ENCODE data around the gene PTHLH. TPM values are rescaled to one million over a fixed set of nuclear protein-coding genes. Genes with fewer than 3 reads are reported as not detected.

Gene PTHLH
- not detected in 2 replicates for total RNA-seq

DNA sequence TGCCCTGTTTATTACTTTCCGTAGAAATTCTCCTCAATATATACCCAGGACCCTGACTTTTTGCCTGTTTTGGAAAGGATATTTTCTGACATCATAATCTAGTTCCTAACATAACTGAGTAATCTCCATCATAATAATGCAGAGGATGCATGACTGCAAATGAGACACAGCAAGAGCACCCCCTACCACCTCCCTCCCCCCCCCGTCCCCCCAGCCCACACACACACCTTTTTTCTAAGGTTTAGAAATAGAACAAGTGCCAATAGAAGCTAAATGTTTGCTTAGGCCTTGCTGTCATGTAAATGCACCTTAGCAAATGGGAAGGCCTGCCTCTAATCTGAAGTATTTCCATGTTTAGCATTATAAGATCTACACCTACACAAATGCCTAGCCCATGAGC, at the start of gene PTHLH:
TSS of gene PTHLH (minus strand) at position 13 of the 400 bp plus-strand sequence. CDS start 3,239 bp downstream, outside the sequence.
- ChIA-PET CTCF (no interaction called here), POLR2A (no interaction called here)
- DNase-seq (no peak), ATAC-seq (ENCODE audit: low read depth) (no peak)
- peaks cover 64% of the 10 kb centered on the region for H3K27me3 Mint-ChIP-seq
- H3K27ac Mint-ChIP-seq: no peak within 1 kb of the TSS
- intact Hi-C loops (cut with micrococcal nuclease): no loop called here
- H3K4me1 Mint-ChIP-seq: peaks cover 24% of the 10 kb centered on the region
- no peaks in the 10 kb centered on the region for H3K36me3 Mint-ChIP-seq (ENCODE audit: low read depth)
- TF ChIP-seq, protein P1, sequence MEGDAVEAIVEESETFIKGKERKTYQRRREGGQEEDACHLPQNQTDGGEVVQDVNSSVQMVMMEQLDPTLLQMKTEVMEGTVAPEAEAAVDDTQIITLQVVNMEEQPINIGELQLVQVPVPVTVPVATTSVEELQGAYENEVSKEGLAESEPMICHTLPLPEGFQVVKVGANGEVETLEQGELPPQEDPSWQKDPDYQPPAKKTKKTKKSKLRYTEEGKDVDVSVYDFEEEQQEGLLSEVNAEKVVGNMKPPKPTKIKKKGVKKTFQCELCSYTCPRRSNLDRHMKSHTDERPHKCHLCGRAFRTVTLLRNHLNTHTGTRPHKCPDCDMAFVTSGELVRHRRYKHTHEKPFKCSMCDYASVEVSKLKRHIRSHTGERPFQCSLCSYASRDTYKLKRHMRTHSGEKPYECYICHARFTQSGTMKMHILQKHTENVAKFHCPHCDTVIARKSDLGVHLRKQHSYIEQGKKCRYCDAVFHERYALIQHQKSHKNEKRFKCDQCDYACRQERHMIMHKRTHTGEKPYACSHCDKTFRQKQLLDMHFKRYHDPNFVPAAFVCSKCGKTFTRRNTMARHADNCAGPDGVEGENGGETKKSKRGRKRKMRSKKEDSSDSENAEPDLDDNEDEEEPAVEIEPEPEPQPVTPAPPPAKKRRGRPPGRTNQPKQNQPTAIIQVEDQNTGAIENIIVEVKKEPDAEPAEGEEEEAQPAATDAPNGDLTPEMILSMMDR (IDR thresholded peaks at IDR 0.05): no peak
- no peaks in the 10 kb centered on the region for H3K9me3 Mint-ChIP-seq
- H3K4me3 Mint-ChIP-seq: no peak within 1 kb of the TSS

DNA sequence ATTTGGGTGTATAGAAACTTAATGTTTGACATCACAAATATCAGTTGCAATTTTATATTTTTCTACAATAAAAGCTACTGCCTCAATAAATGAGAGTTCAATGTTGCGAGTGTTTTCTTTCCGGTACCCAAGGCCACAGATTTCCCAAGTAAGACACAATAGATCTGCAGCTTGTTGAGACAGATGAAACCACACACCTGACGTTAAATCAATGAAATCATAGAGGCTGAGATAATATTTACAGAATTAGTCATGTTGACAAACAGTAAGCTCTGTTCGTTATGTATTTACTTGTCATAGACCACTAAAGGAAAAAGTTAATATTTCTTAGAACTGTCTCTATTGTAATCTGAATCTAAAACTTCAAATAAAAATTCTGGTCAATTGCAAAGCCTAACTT, 49.2 kb upstream of the PTHLH start:
- Mint-ChIP-seq H3K4me3 (no peak overlapping the region), H3K9me3 (no peaks in the 10 kb centered on the region), H3K36me3 (ENCODE audit: low read depth) (no peaks in the 10 kb centered on the region), H3K27ac (no peak overlapping the region), H3K4me1 (no peaks in the 10 kb centered on the region), H3K27me3 (peaks cover 6% of the 10 kb centered on the region)
- ATAC-seq (ENCODE audit: low read depth) (no peak), DNase-seq (no peak)
- intact Hi-C loops (cut with micrococcal nuclease): no loop called here
- CTCF ChIA-PET: no interaction called here
- POLR2A ChIA-PET: no interaction called here
- TF ChIP-seq, protein P1 (IDR thresholded peaks at IDR 0.05): no peak

DNA sequence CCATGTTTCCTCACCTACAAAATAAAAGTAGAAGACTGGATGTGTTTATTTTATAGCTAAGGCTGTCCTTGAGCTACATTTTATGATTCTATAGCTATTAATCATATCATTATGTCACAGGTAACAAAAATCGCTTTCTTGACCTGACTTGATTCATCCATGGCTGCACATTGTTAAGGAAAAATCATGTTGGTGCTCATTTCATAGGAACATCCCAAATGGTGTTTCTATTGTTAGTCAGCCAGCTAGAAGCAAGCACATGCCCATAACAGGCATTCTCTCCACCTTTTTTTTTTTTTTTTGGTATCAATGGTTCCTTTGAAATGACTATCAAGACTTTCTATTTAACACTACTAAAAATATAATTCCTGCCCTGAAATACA, 45.3 kb upstream of the PTHLH start:
- ATAC-seq (ENCODE audit: low read depth): no peak
- no peaks in the 10 kb centered on the region for H3K4me1 Mint-ChIP-seq
- peaks cover 2% of the 10 kb centered on the region for H3K27me3 Mint-ChIP-seq
- POLR2A ChIA-PET: no interaction called here
- no peak overlapping the region for H3K27ac Mint-ChIP-seq
- H3K36me3 Mint-ChIP-seq (ENCODE audit: low read depth): no peaks in the 10 kb centered on the region
- CTCF ChIA-PET: no interaction called here
- no peaks in the 10 kb centered on the region for H3K9me3 Mint-ChIP-seq
- TF ChIP-seq, protein P1 (IDR thresholded peaks at IDR 0.05): no peak
- no peak for DNase-seq
- intact Hi-C loops (cut with micrococcal nuclease): no loop called here
- no peak overlapping the region for H3K4me3 Mint-ChIP-seq

DNA sequence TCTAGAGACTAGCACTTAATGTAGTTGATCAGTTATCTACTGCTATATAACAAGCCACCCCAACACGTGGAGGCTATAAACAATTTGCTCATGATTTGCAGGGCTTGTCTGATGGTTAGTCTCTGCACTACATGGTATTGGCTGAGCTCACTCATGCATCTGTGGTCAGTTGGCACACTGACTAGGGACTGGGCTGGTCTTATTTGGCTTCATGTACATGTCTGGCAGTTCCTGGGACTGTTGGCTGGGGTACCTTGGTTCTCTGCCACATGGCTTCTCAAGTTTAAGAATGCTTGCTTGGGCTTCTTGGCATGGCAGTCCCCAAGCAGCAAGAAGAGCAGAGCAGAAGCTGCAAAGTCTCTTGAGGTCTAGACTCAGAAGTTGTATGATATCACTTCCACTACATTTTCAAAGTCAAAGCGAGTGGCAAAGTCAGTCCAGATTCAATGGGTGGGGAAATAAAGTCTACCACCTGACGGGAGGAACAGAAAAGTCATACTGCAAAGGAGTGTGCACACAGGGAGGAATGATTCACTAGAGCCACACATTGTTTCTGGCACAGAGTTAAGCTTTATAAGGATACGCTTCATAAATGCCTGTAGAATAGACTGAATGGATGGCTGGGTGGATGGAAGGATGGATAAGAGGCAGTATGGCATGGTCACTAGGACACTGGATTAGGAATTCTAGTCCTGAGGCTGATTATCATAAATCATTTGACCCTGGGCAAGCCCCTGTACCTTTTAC, 44.8 kb upstream of the PTHLH start:
- intact Hi-C loops (cut with micrococcal nuclease): no loop called here
- no peak for ATAC-seq (ENCODE audit: low read depth)

DNA sequence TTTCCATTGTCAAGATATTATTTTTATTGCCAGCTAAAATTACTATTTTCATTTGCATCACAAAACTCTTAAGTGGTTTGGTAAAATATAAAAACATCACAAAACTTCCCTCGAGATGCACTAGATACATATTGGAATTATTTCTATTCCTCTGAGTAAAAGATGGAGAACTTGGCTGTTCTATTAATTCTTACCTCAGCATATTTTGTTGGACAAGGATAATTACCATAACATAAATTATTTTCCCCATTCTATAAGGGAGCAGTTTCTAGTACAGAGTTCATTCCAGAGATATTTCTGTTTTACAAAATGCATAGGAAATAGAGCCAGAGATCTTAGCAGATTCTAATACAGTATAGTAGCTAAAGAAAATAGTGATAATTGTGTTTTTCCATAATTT, 42.6 kb upstream of the PTHLH start:
- ChIA-PET CTCF (no interaction called here), POLR2A (no interaction called here)
- no peaks in the 10 kb centered on the region for H3K4me1 Mint-ChIP-seq
- intact Hi-C loops (cut with micrococcal nuclease): no loop called here
- TF ChIP-seq, protein P1 (IDR thresholded peaks at IDR 0.05): no peak
- H3K4me3 Mint-ChIP-seq: no peak overlapping the region
- H3K9me3 Mint-ChIP-seq: no peaks in the 10 kb centered on the region
- H3K36me3 Mint-ChIP-seq (ENCODE audit: low read depth): no peaks in the 10 kb centered on the region
- no peak for ATAC-seq (ENCODE audit: low read depth)
- H3K27me3 Mint-ChIP-seq: peaks cover 4% of the 10 kb centered on the region
- no peak for DNase-seq
- no peak overlapping the region for H3K27ac Mint-ChIP-seq

More for the DNA sequence above, 44.8 kb upstream of the PTHLH start:
- Mint-ChIP-seq H3K4me1 (no peaks in the 10 kb centered on the region), H3K27me3 (peaks cover 2% of the 10 kb centered on the region), H3K36me3 (ENCODE audit: low read depth) (no peaks in the 10 kb centered on the region), H3K27ac (no peak overlapping the region), H3K9me3 (no peaks in the 10 kb centered on the region), H3K4me3 (no peak overlapping the region)
- TF ChIP-seq, protein P1 (IDR thresholded peaks at IDR 0.05): no peak
- DNase-seq: no peak
- ChIA-PET POLR2A (no interaction called here), CTCF (no interaction called here)

All from activated B cell treated with CpG ODN at 0.5 μM for 24 hours (primary cell).